ENCODE results near the gene HIF1A.
"Not testable (repeated sequence)": the region's sequence is repeated elsewhere in the genome, so short reads cannot be mapped to it uniquely, and the experiment has no call there.

- not testable (repeated sequence) for TF ChIP-seq POLR2A (IDR thresholded peaks at IDR 0.05)
- TF ChIP-seq, protein P1, sequence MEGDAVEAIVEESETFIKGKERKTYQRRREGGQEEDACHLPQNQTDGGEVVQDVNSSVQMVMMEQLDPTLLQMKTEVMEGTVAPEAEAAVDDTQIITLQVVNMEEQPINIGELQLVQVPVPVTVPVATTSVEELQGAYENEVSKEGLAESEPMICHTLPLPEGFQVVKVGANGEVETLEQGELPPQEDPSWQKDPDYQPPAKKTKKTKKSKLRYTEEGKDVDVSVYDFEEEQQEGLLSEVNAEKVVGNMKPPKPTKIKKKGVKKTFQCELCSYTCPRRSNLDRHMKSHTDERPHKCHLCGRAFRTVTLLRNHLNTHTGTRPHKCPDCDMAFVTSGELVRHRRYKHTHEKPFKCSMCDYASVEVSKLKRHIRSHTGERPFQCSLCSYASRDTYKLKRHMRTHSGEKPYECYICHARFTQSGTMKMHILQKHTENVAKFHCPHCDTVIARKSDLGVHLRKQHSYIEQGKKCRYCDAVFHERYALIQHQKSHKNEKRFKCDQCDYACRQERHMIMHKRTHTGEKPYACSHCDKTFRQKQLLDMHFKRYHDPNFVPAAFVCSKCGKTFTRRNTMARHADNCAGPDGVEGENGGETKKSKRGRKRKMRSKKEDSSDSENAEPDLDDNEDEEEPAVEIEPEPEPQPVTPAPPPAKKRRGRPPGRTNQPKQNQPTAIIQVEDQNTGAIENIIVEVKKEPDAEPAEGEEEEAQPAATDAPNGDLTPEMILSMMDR (IDR thresholded peaks at IDR 0.05 in 8 of 11, conservative IDR thresholded peaks at IDR 0.05 in 3 of 11): not testable (repeated sequence)
Observed at GRCh38 chr14:61746346-61746745, 51.0 kb downstream of the HIF1A start.

Data from spleen (tissue), 7 donors.